KOPT-K1 (cell line): ENCODE measurements around the gene SPATA9.

ENCODE experiments used
- H3K27ac ChIP-seq: fragments of 200-600 bp; sonication (generic); 2 replicates; pipeline ENCODE4 v1.5.1; 2016; ENCODE audit warnings: antibody characterized with exemption, mild to moderate bottlenecking, low read depth, low read length; ENCODE audit not compliant: poor library complexity, severe bottlenecking
- H3K36me3 ChIP-seq: fragments of 200-600 bp; sonication (generic); 2 replicates; pipeline ENCODE4 v1.5.1; 2017; ENCODE audit warnings: antibody characterized with exemption, mild to moderate bottlenecking, low read length, moderate library complexity; ENCODE audit not compliant: insufficient read depth
- H3K9me3 ChIP-seq: fragments of 200-600 bp; sonication (generic); 2 replicates; pipeline ENCODE4 v1.5.1; 2017; ENCODE audit warnings: antibody characterized with exemption, low read length, mild to moderate bottlenecking; ENCODE audit not compliant: insufficient read depth, poor library complexity, severe bottlenecking

Gene SPATA9

GRCh38 chr5:95626701-95627100 lies 56.1 kb downstream of the SPATA9 start:
- no peaks in the 10 kb centered on the region for H3K9me3 ChIP-seq
- H3K27ac ChIP-seq: no peak overlapping the region
- H3K36me3 ChIP-seq: no peaks in the 10 kb centered on the region

- H3K9me3 ChIP-seq: no peaks in the 10 kb centered on the region
- no peaks in the 10 kb centered on the region for H3K36me3 ChIP-seq
- H3K27ac ChIP-seq: no peak overlapping the region
These were observed 58.4 kb downstream of the SPATA9 start for GRCh38 chr5:95624368-95624767.

- H3K36me3 ChIP-seq: no peaks in the 10 kb centered on the region
- no peak overlapping the region for H3K27ac ChIP-seq
- no peaks in the 10 kb centered on the region for H3K9me3 ChIP-seq
These were observed 59.1 kb downstream of the SPATA9 start for GRCh38 chr5:95623706-95624105.

GRCh38 chr5:95621839-95622629 lies 60.8 kb downstream of the SPATA9 start:
- Histone ChIP-seq H3K36me3 (no peaks in the 10 kb centered on the region), H3K9me3 (no peaks in the 10 kb centered on the region), H3K27ac (peak overlapping the region; percentile 57)

DNA sequence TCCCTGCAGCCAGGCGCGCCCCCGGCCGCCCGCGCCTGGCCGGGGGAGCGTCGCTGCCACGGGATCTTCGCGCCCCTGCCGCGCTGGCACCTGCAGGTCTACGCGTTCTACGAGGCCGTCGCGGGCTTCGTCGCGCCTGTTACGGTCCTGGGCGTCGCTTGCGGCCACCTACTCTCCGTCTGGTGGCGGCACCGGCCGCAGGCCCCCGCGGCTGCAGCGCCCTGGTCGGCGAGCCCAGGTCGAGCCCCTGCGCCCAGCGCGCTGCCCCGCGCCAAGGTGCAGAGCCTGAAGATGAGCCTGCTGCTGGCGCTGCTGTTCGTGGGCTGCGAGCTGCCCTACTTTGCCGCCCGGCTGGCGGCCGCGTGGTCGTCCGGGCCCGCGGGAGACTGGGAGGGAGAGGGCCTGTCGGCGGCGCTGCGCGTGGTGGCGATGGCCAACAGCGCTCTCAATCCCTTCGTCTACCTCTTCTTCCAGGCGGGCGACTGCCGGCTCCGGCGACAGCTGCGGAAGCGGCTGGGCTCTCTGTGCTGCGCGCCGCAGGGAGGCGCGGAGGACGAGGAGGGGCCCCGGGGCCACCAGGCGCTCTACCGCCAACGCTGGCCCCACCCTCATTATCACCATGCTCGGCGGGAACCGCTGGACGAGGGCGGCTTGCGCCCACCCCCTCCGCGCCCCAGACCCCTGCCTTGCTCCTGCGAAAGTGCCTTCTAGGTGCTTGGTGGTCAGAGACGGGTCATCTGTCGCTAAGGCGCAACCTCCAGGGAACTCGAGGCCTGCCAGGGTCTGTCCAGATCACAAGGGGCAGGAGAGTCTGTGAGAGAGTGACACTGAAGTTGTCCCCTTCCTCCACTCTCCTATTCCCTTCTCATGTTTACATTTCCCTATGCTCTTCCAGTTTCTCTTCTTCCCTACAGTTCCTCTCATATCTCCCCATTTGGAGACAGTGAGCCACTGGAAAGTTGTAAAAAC lies 61.6 kb downstream of the SPATA9 start:
- no peaks in the 10 kb centered on the region for H3K9me3 ChIP-seq
- H3K36me3 ChIP-seq: no peaks in the 10 kb centered on the region
- peak overlapping the region; percentile 57 for H3K27ac ChIP-seq

DNA sequence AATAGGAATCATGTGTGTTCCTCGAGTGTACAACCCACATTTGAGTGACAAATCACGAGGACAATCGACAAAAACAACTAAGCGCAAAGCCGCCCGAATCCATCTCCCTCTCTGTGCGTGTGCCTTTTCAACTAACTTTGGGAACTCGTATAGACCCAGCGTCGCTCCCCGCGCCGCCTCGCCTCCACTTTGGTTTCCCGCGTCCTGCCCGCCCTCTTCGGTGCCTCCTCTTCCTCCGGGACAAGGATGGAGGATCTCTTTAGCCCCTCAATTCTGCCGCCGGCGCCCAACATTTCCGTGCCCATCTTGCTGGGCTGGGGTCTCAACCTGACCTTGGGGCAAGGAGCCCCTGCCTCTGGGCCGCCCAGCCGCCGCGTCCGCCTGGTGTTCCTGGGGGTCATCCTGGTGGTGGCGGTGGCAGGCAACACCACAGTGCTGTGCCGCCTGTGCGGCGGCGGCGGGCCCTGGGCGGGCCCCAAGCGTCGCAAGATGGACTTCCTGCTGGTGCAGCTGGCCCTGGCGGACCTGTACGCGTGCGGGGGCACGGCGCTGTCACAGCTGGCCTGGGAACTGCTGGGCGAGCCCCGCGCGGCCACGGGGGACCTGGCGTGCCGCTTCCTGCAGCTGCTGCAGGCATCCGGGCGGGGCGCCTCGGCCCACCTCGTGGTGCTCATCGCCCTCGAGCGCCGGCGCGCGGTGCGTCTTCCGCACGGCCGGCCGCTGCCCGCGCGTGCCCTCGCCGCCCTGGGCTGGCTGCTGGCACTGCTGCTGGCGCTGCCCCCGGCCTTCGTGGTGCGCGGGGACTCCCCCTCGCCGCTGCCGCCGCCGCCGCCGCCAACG lies 62.5 kb downstream of the SPATA9 start, which contains the start of gene GPR150:
Gene GPR150 (plus strand): TSS at position 58 of the 840 bp plus-strand sequence. CDS start 189 bp downstream, at position 247.
- H3K9me3 ChIP-seq: no peaks in the 10 kb centered on the region
- no peaks in the 10 kb centered on the region for H3K36me3 ChIP-seq
- H3K27ac ChIP-seq: peak within 1 kb of the TSS; percentile 57

DNA sequence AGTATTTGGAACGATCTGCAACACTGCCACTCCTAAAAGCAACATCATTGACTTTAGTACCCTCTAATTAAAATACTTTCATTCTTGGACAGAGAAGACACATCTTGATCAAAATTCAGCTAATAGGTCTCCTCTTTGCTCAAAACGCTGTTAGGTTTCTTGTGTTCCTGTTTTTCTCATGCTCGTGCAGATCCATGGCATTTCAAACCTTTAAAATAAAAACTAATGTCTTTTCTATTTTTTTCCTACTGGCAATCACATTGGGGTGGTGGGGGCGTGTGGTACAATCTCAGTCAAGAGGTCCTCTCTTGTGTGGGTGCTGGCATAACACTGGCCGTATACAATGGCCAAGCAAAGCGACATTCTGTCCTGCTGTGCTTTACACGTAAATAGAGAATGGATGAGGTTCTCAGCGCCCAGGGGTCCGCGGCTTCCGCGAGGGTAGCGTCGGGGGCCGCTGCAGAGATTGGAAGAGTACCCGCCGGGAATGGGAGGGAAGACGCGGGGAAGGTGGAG lies 63.2 kb downstream of the SPATA9 start:
- no peak overlapping the region for H3K27ac ChIP-seq
- no peaks in the 10 kb centered on the region for H3K9me3 ChIP-seq
- no peaks in the 10 kb centered on the region for H3K36me3 ChIP-seq

DNA sequence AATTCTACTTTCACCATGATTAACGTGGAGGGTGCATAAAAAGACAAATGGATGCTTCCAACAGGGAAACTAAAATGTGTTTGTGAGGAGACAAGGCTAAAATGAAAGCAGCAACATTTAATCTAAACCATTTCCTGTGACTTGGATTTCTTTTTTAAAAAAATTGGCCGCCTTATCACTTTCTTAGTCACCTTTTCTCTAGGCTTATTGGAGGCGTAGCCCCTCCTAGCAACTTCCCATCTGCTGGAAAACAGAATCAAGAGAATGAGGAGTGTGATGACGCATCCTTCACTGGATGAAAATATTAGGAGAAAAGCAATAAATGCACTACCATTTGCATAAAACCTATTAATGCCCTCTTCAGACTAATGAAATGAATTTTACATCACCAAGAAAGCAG lies 63.7 kb downstream of the SPATA9 start:
- H3K36me3 ChIP-seq: no peaks in the 10 kb centered on the region
- no peak overlapping the region for H3K27ac ChIP-seq
- no peaks in the 10 kb centered on the region for H3K9me3 ChIP-seq

DNA sequence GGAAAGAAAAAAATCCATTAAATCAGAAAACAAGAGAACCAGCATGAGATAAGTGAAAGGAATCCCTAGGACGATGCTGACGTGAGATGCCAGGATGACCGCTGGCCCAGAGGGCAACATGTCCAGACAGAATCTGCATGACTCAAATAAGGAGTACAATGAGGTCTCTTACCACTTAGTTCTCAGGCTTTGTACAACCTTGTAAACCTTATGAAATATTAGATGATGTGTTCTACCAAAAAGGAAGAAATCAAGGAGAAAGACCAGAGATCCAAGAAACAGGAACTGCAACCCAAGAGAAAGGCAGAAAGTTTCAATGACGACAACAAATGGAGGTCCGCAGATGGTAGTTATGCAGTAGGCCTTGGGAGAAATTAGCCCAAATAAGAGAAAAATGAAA lies 65.7 kb downstream of the SPATA9 start:
- no peak overlapping the region for H3K27ac ChIP-seq
- H3K36me3 ChIP-seq: no peaks in the 10 kb centered on the region
- peaks cover 12% of the 10 kb centered on the region for H3K9me3 ChIP-seq

GRCh38 chr5:95615164-95615467 lies 67.7 kb downstream of the SPATA9 start:
- Histone ChIP-seq H3K27ac (no peak overlapping the region), H3K9me3 (peaks cover 12% of the 10 kb centered on the region), H3K36me3 (no peaks in the 10 kb centered on the region)

DNA sequence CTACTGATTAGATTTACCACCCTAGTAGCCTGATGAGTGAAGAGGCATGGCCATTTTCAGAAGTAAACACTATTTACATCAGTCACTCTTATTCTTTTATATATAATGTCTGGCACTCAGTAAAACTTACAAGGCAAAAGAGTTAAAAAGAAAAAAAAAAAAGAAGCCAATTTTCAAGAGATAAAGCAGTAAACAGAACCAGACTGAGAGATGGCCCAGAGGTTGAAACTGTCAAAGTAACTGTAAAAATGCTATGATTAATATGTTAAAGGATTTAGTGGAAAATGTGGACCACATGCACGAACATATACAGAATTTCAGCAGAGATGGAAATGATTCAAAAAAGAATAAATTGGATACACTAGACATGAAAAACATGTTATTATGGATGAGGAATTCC lies 69.3 kb downstream of the SPATA9 start:
- Histone ChIP-seq H3K9me3 (peaks cover 12% of the 10 kb centered on the region), H3K27ac (no peak overlapping the region), H3K36me3 (no peaks in the 10 kb centered on the region)

GRCh38 chr5:95611396-95611795 lies 71.4 kb downstream of the SPATA9 start:
- H3K36me3 ChIP-seq: no peaks in the 10 kb centered on the region
- H3K9me3 ChIP-seq: peaks cover 12% of the 10 kb centered on the region
- no peak overlapping the region for H3K27ac ChIP-seq

DNA sequence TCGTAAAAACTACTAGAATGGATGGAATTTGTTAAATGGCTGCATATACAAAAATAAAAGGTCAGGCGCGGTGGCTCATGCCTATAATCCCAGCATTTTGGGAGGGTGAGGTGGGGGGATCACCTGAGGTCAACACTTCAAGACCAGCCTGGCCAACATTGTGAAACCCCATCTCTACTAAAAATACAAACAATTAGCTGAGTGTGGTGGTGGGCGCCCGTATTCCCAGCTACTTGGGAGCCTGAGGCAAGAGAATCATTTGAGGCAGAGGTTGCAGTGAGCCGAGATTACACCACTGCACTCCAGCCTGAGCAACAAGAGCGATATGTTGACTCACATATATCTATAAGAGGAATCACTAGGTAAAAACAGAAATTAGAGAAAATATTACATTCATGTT lies 72.2 kb downstream of the SPATA9 start:
- Histone ChIP-seq H3K9me3 (peaks cover 12% of the 10 kb centered on the region), H3K36me3 (no peaks in the 10 kb centered on the region), H3K27ac (no peak overlapping the region)

DNA sequence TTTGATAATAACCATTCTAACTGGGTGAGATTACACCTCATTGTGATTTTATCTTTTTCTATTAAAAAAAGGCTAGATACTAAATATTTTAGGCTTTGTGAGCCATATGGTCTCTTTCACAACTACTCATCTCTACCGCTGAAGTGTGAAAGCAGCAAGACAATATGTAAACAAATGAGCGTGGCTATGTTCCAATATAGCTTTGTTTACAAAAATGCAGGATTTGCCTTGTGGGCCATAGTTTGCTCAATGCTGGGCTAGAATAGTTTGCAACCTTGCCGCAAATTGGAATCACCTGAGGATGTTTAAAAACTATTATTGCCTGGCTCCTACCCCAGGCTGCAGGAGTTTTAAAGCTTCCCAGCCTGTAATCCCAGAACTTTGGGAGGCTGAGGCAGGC lies 73.1 kb downstream of the SPATA9 start:
- no peaks in the 10 kb centered on the region for H3K36me3 ChIP-seq
- no peak overlapping the region for H3K27ac ChIP-seq
- peaks cover 12% of the 10 kb centered on the region for H3K9me3 ChIP-seq
